Skin of body (tissue), 2 donors: ENCODE data around the gene OPA1. TPM values are rescaled to one million over a fixed set of nuclear protein-coding genes. Genes with fewer than 3 reads are reported as not detected.

Experiments used
- DNase-seq: peaks from one replicate; lab custom pipeline; 2025; lab: John Stamatoyannopoulos, UW
- total RNA-seq: library from RNA; depleted of rRNA; stranded (reverse); fragments of >200 nt; gene quantifications from one replicate; pipeline ENCODE4 v1.2.3, GENCODE V29; 2014

Gene OPA1
- total RNA-seq, 1 donor from 2014 or later: 58.7 TPM

DNA sequence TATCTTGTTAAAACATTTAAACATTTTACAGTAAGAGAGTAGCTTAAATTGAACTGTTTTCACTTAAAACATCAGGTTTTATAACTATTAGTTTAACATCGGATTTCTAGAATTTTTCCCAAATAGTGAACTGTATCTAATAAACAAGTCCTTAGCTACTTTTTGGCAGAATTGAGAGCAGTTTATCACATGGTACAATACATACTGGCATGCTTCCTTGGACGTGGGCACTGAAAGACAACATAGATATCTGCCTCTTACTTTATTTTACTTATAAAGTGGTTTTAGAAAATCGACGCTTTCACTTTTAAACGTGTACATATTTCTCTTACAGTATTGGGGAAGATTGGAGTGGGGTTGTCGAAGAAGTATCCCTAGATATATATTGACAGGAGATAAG lies 52.8 kb downstream of the OPA1 start:
- DNase-seq: no peak

DNA sequence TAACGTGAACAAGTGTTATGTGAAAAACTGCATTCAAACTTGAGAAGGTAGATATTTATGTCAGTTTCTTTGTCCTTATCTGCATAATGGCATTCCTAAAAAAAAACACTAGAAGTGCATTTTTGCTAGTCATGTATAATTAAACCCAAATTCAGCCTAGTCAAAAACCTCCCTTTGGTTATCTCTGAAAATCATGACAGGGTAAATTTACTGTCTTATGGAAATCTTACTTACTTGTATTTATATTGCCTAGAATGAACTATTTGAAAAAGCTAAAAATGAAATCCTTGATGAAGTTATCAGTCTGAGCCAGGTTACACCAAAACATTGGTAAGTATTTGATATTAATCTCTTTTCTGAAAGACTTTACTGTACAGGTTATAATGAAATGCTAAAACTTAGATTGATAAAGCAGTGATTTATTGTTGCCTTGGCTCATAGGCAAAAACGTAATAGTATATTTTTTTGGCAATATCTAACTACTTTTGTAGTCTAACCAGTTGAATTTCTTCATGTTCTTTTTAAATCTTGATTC lies 55.6 kb downstream of the OPA1 start:
- no peak for DNase-seq

DNA sequence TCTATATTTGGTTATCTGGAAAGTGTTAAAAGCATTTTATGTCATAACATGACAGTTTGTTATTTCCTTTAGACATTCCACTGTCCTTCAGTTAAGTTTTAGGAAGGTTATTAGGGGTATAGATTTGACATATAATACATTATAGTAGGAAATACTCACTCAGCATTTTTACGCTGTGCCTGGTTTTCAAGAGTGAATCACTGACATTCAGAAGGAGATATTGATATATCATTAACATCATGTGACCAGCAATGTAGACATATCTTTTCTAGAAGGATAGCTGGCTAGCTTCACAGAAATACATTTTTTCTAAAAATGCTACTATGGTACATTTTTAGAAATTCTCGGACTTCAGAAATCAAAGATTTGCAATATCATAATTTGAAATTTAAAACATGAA lies 57.6 kb downstream of the OPA1 start:
- DNase-seq: no peak

DNA sequence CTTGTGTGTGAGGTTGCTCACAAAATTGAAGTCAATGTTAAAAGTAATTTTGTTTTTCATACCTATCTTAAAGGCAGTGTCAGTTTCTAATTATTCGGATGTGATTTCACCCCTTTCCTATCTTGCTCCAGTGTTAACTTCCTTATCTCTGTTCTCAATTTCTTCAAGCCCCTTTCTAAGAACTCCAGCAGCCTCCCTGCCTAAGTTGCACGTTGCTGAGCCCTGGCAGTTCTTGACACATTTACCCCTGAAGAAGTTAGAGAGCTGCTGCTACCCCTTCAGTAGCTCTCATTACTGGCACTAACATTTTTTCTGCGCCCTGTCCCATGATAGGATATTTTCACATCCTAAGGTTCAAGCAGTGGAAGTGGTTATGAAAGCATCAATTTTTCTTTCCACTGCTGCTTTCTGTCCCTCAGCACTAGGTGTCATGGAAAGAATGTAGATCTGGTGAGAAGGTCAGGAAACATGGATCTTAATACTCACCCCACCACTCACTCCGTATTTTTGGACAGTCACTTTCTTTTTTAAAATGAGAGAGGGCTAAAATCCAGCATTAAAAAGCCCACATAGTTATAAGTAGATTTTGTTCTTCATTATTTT lies 62.9 kb downstream of the OPA1 start:
- no peak for DNase-seq

DNA sequence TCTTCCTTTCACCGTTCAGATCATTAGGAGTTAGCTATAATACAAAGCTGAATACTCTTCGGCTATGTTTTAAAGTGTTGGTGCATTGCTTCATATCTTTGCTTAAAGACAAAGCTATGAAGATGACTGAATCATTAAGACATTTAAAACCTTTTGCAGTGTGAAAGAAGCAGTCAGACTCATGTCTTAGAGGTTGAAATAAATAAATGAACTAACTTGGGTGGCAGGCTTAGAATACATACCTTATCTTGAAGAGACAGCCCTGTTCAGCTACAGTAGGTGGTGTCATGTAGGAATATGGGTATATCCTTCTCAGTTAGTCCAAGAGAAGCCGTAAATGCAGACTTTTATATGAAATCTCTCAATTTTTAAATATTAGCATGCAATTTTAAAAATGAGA lies 63.4 kb downstream of the OPA1 start:
- no peak for DNase-seq

DNA sequence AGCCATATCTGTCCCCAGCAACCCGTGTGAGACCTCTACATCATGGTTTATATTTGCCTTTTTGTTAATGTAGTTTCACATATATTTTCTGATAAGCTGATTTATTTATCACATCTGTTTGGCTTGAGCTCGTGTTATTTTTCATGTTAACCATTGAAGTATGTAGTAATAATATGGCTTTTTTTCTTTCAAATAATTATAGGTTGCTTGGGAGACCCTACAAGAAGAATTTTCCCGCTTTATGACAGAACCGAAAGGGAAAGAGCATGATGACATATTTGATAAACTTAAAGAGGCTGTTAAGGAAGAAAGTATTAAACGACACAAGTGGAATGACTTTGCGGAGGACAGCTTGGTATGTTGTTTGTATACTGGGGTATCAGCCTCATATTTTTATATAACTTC lies 63.9 kb downstream of the OPA1 start:
- no peak for DNase-seq

DNA sequence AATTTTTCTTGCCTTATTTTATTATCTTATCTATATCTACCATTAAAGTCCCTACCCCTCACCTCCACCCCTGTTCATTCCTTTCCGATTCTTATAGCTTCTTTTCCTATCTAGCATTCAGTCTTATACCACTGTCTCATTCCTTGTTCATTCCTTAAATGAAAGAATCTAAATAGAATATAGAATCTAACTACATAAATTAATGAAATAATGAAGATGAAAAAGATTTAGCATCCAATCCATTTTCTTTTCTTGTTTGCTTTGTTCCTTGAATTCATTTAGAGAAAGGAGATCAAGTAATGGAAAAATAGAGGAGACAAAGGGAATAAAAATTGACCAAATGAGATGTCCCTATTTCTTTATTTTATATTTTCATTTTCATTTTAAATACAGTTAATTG lies 67.2 kb downstream of the OPA1 start:
- DNase-seq: no peak

DNA sequence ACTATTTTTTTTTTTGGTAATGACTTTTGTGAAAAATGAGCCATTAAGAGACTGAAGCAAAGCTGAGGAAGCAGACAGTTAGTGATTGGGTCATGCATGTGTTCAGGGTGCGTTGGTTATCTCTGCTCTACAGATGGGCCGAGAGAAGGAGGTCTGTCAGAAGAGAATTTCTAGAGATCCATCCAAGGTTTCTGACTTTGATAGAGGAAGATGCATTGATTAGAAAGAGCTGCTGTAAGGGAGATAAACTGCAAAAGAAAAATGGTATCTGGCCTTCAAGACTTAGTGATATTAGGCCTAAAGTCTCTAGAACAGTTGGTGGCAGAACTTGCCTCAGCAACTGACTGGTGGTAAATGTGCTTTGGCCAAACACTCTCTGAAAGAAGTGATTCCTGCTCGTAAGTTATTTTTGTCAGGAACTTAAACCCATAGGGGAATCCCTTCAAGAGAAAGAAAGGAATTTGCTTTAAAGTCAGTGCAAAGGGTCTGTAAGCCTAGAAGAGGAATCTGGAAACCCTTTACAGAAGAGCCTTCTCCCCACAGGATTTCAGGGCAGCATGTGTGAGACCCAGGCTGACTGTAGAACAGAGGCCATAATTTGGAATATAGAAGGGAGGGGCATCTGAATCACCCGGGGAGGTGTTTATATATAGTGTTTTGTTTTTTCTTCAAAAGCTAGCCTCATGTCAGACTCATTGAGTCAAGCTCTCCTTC lies 67.8 kb downstream of the OPA1 start:
- DNase-seq: no peak

DNA sequence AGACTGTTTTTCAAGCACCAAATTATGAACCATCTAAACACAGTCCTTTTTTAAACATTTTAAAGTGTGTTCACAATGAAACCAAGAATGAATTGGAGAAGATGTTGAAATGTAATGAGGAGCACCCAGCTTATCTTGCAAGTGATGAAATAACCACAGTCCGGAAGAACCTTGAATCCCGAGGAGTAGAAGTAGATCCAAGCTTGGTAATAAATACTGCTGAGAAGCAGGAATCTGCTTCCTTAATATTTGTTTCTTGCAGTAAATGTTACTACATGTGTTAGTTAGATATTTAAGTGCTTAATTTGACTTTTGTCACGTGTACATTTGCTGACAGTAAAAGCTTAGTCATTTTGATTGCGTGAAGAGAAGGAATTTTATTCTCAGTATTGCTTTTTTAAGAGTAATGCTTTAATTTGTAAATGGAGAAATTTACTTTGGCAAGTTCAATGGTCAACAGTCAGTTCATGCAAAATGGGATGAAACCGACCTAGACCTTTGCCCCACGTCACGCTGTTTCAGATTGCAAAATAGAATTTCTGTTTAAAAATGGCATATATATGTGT lies 69.8 kb downstream of the OPA1 start:
- DNase-seq: no peak

DNA sequence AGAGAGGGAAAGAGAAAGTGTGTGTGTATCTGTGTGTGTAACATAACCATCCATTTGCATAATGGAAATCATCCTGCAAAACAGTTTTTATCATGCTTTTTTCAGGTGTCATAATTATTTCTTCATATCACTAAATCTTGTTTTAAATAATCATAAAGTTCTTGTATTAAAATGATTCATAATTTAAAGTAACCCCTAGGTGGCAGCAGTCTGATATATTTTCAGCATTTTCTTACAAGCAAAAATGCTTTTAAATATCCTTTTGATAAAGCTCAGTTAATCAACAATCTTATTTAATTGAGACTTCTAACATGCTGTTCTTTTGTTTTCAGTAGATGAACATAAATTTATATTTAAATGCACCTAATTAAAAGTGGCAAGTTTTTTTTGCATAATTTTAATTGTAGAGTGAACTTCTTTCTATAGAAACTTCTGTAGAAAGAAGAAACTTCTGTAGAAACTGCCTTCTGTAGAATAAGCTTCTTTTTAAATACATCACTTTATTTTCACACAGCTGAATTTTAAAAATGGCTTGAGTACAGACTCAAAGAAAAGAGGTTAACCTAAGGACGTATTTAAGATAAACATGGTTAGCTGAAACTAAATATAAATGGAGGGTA lies 72.5 kb downstream of the OPA1 start:
- peak; percentile 28 for DNase-seq

DNA sequence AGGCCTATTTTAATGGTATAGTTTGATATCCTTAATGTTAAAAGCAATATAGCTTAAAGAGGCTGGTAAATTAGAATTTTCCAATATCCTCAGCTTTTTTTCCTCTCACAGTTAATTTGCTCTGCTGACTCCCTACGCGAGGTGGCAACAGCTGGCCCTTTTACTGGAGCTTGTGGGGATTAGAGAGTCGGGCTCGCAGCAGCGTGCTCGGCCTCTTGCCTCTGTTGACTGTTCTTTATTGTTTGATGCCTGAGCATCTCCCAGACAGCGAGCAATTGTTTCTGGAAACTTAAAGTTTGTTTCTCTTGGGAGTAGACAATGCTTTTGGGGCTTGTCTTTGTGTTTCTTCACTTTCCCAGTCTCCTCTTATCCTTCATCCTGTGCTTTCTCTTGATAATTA lies 80.8 kb downstream of the OPA1 start:
- DNase-seq: no peak

DNA sequence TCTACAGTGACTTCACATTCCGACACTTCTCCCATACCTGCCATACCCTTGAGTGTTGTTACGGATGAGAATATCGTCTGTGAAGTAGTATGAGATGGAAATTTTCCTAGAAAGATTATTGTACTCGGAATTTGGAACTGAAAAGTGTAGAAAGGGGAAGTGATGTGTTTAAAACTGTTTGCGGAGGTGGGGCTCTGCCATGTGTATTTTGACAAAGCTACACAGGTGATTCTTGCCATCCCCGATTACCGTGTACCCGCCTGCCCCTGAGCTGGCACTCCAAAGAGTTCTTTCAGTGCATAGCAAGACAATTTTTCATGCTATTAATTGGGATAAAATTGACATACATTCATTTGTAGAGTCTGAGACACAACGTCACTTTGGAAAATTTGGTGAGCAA lies 81.7 kb downstream of the OPA1 start:
- DNase-seq: no peak

DNA sequence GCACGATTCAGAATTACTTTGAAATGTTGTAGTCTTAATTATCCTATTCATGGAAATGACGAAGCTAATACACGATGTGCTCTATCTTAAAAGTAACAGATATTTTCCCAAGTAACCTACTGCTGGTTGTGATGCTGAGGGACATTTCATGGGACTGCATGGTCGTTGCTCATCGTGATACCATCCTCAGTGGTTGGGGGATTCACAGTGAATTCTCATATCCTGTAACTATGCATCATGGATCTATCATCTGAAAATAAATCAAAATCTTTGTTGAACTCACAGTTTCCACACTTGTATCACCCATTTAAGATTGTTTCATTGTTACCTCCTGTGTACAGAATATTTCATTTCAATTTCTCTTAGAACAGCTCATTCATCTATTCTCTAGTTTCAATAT lies 84.7 kb downstream of the OPA1 start:
- no peak for DNase-seq

DNA sequence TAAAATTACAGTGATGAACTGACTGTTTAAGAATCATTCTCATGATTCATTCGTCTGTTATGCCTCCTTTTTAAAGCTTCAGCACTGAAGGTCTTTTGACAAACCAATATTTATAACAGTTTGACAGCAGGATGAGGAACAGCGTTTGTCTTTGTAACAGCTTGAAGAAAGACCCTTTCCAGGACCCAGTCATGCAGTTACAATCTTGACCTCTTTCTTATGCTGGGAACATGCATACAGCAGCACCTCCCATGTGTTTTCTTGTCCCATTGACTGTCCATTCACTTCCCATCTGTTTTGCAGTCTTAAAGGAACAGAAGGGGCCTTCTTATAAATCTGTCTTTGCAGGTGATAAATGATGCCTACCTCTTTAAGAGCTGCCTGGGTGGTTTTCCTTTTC lies 87.2 kb downstream of the OPA1 start:
- DNase-seq: no peak

DNA sequence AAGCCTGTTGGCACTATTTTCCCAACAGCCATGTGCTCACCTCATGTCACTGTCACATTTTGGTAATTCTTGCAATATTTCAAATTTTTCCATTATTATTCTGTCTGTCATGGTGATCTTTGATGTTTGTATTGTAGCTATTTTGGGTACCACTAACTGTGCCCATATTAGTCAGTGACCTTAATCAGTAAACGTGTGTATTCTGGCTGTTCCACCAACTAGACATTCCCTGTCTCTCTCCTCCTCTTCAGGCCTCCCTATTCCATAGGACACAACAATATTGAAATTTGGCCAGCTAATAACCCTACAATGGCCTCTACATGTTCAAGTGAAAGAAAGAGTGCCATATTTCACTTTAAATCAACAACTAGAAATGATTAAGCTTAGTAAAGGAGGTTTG lies 88.6 kb downstream of the OPA1 start:
- no peak for DNase-seq

DNA sequence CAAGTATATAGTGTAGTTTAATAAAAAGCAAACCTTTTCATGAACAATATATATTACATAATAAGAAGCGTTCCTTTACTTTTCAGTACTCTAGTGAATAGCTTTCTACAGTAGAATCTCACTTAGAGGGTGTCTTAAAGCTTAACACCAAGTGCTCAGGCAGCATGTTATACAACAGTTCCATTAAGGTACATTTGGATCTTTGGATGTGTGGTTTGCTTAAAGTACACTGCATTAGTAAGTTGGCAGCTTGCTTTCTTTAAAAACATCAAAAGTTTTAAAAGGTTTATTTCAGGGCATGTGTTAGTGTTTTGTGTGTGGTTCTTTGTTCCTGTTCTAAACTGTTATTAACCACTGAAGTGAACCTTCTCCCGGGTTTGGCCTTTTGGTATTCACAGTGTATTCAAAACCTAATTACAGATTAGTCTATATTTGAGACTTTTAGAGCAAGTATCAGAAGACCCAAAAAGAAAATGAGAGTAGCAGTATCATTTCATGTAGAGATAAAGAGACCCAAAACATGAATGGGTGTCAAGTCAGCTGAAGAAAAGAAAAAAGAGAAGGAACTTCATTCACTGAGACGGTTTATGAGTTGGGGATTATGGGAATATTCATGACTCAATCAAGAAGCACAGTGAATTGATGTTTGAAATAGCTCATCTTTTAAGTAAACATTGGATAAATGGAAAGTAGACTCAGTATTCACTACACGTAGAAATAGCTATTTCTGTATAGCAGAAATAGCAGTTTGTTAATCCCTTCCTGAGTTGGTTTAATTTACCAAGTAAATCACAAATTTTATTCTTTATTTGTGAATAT lies 93.9 kb downstream of the OPA1 start:
- DNase-seq: no peak

DNA sequence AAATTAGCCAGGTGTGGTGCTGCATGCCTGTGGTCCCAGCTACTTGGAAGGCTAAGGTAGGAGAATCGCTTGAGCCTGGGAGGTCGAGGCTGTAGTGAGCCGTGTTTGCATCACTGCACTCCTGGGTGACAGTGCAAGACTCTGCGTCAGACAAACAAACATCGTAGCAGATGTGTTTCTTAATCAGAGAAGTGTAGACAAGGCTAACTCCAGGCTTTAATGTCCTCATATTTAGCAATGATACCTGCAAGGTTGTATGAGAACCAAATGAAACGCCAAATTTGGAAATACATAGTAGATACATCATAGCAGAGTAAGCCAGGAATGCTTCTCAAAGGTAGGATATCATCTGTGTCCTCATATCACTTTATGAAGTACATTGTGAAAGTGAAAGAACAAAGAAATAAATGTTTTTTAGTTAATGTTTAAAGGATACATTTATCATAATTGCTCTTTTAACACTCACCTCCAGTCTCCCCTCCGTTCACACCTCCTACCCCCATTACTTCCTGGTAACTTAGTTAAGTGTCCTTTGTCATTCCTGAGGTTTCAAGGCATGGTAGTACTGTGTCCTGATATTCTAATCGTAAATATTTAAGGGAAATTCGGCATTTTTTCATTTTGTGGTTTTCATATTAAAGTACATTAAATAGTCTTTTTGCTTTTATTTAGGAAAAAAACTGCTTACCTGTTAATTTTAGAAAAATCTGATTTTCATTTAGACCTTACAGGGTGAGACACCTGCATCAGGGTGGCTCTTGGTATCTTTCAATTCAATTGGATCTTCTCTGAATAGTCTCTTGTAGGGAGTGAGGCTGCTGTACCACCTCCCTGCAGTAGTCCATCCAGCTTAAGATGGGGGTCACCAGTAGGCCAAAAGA lies 96.1 kb downstream of the OPA1 start:
- no peak for DNase-seq

DNA sequence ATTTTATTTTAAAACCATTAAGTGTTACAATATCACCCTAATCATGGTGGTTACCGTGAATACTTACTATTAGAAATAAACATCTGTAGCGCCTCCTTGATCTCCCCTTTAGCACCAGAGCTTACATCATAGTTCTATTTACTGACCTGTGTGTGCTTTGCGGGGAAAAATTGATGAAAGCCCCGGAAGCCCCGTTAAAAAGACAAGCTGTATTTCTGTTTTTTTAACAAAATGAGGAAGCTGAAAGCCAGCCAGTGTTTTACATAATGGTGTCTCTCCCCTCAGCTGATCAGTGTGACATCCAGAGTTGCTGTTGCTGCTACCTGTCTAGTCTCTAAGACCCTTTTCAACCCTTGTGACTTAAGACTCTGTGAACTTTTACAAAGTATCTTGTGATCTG lies 100.8 kb downstream of the OPA1 start:
- DNase-seq: no peak

DNA sequence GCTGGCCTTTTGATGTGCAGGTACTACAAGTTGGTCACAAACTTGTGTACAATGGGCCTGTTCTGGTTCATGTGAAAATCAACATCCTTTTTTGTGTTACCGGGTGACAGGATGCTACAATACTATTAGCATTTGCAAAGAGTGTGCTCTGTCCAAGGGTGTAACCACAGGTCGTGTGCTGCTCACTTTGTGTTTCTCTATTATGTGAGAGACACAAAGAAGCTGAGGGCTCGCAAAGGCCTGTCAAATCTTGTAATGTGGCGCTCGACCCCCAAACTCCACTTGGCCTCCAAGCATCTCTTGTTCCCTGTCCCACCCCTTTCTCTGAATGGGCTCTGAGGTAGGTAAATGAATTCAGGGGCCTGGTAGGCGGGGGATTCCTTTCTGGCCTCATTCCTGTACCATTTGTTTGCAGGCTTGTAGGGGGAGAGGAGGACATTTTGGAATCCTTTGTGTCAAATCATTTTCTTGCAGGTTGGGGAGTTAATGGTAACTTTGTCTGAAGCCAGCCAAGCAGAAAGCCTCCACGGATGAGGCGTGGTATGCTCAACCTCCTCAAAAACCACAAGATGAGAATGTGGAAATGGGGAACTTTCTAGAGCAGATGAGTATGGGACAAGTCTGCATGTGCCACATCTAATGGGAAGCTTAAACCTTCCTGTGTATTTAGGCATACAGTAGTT lies 109.1 kb downstream of the OPA1 start:
- DNase-seq: no peak

DNA sequence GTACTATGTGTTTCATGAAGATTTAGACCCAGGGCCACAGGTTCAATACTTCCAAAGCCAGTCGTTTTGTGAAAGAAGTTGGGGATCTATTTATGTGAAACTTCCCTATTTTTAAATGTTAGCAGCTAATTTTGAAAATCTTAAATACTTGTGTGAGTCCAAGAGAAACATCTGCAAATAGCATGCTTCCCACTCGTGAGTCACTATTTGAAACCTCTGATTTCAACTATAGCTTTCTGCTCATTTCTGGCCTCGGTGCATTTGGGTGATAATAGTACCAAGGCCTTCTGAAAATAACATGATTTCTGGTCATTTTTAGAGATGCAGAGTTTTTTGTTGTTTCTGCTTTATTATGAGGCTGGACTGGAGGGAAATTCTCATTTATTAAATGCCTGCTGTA lies 110.0 kb downstream of the OPA1 start:
- peak; percentile 58 for DNase-seq
